SK-N-SH (cell line): Measurements from ENCODE around the gene TPRG1.

Source experiments
- TAF1 ChIP-seq: IDR thresholded peaks from 2 replicates; pipeline ENCODE4 v1.6.1; 2012; ENCODE audit warnings: low read depth, mild to moderate bottlenecking, low read length, moderate library complexity, borderline replicate concordance
- TF ChIP-seq, protein P1 (sequence below): fragments of 200-600 bp; sonication (generic); IDR thresholded peaks from 2 replicates; pipeline ENCODE4 v1.6.1; 2017; ENCODE audit warnings: antibody characterized with exemption, mild to moderate bottlenecking, moderate library complexity

DNA sequence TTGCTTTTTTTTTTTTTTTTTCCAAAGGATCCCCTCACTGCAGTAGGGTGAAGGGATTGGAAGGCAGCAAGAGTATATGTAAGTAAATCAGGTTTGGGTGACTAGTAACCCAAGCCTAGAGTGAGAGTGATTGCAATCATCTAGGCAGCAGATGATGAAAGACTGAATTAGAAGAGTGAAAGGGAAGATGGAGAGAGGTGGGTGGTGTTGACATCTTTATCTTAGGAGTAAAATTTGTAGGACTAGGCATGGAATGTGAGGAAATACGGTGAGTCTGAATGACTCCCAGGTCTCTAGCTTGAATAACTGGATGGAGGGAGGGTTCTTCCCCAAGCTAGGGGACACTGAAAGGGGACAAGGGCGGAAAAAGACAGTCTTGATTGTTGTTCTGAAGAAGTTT is 63.4 kb downstream of the TPRG1 start:
- no peak for TF ChIP-seq TAF1
- TF ChIP-seq, protein P1, sequence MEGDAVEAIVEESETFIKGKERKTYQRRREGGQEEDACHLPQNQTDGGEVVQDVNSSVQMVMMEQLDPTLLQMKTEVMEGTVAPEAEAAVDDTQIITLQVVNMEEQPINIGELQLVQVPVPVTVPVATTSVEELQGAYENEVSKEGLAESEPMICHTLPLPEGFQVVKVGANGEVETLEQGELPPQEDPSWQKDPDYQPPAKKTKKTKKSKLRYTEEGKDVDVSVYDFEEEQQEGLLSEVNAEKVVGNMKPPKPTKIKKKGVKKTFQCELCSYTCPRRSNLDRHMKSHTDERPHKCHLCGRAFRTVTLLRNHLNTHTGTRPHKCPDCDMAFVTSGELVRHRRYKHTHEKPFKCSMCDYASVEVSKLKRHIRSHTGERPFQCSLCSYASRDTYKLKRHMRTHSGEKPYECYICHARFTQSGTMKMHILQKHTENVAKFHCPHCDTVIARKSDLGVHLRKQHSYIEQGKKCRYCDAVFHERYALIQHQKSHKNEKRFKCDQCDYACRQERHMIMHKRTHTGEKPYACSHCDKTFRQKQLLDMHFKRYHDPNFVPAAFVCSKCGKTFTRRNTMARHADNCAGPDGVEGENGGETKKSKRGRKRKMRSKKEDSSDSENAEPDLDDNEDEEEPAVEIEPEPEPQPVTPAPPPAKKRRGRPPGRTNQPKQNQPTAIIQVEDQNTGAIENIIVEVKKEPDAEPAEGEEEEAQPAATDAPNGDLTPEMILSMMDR: no peak
